HUDEP-2 (cell line): ENCODE measurements around the gene JUND.
"Not testable (repeated sequence)": the region's sequence is repeated elsewhere in the genome, so short reads cannot be mapped to it uniquely, and the experiment has no call there.

Experiments
- DNase-seq, 76 experiments: peaks; one replicate each; lab custom pipeline; 2025; ENCODE audit not compliant: unreplicated experiment in 76 of 76; lab: John Stamatoyannopoulos, UW

Gene JUND

DNA sequence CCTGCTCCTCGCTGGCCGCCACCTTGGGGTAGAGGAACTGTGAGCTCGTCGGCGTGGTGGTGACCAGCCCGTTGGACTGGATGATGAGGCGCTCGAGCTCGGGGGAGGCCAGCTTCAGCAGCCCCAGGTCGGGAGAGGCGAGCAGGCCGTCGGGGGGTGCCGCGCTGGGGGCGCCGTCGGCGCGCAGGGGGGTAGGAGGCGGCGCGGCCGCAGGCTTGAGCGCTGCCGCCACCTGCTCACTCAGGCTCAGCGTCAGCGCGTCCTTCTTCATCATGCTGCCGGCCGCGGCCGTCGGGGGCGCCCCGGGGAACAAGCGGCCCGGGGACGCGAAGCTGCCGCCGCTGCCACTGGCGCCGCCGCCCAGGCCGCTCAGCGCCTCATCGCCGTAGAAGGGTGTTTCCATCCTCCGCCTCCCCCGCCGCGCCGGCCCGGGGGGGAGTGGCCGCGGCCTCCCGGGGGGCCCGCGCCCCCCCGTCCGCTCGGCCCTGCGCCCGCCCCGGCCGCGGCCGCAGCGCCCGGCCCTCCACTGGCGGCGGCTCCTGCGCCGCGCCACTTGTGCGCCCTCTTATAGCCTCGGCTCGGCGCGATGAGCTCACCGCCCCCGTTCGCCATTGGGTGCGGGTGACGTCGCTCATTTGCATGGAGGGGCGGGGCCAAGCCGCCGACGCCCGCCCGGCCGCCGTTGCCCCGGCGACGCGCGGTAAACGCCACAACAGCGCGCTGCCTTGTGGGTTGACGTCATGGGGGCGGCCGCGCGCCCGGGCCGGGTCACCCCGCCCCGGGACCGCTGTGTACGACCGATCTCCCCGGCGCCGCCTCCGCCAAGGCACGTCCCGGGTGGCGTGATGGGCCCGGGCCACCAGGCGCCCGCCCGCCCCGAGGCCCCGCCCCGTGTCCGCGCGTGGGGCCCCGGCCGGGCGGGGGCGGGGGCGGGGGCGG lies at the start of gene JUND:
TSS of gene JUND (minus strand) at position 541 of the 939 bp plus-strand sequence. CDS start at position 403, 138 bp downstream.
- peak in 75 of 76 experiments; percentile 83 to 100 (median 99) for DNase-seq

DNA sequence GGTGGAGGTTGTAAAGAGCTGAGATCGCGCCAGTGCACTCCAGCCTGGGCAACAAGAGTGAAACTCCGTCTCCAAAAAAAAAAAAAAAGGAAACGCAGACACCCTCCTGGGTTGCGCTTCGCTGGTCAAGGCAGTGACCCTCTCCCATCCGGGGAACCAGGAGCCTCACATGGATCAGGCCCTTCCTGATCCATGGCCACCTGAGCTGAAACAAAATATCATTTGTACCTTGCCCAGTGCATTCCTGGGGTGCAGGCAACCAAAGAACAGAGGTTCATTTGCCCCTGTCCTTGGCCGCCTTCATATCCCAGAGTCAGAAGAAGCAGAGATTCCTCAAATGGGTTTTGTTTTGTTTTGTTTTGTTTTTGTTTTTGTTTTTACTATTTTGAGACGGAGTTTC lies 49.4 kb upstream of the JUND start:
- no peak for DNase-seq

DNA sequence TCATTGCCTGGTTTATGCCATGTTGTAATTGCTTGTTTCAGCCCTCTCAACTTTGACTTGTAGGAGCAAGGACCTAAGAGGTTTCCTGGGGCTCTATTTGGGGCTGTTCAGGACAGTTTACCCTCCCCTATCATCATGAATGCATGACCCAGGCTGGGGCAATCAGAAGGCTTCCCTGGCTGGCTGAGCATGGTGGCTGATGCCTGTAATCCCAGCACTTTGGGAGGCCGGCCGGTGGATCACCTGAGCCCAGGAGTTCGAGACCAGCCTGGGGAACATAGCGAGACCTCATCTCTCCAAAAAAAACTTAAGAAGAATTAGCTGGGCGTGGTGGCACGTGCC lies 47.6 kb upstream of the JUND start:
- DNase-seq = no peak

DNA sequence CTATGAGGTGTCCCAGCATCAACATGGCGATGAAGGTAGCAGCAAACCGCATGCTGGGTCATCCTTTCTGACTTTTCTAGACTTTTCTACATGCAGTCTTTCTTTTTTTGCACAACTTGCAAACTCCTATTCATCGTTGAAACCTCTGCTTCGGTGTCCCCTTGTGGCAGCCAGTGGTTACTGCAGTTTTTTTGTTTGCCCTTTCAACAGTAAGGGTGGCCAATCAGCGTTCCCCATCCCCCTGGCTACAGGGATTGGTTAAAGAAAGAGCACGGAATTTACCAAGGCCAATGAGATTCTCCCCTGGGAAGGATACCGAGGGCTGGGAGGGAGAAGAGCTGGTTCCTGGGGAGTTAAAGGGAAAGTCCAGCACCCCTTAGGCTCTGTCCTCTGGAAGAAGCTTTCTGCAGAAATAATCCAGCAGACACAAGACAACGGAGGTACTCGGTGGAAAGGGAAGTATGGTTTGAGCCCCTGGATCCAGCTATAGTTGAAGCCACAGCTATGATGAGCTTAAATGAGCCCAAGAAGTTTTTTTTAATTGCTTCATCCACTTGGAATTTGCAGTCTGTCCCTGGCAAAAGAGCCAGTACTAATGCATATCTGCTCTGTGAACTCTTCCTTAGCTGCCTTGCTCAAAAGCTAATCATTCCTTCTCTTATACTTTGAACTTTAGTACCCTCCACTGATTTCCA lies 47.1 kb upstream of the JUND start:
- peak in 74 of 76 experiments; percentile 40 to 98 (median 88) for DNase-seq

DNA sequence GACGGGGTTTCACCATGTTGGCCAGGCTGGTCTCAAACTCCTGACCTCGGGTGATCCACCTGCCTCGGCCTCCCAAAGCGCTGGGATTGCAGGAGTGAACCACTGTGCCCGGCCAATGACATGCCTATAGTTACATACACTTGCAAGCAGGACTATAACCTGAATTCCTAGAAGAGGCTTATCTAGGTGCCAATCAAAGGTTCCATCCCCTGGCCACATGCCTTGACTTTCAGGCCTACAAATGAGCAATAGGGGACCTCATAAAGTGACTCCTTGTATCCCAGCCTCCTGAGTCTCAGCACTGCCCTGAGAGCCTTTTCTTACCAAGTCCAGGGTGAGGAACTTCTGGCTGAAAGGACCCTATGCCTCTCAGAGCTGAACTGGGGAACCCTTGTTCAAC lies 45.4 kb upstream of the JUND start:
- DNase-seq = no peak

DNA sequence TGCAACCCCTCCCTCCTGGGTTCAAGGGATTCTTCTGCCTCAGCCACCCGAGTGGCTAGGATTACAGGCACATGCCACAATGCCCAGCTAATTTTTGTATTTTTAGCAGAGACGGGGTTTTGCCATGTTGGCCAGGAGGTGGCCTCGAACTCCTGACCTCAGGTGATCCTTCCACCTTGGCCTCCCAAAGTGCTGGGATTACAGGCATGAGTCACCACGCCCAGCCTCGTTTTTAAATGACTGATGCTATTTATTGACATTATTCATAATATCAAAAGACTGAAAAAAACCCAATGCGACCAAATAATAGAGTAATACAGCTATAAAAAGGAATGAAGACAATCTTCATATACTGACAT lies 42.9 kb upstream of the JUND start:
- not testable (repeated sequence) for DNase-seq

DNA sequence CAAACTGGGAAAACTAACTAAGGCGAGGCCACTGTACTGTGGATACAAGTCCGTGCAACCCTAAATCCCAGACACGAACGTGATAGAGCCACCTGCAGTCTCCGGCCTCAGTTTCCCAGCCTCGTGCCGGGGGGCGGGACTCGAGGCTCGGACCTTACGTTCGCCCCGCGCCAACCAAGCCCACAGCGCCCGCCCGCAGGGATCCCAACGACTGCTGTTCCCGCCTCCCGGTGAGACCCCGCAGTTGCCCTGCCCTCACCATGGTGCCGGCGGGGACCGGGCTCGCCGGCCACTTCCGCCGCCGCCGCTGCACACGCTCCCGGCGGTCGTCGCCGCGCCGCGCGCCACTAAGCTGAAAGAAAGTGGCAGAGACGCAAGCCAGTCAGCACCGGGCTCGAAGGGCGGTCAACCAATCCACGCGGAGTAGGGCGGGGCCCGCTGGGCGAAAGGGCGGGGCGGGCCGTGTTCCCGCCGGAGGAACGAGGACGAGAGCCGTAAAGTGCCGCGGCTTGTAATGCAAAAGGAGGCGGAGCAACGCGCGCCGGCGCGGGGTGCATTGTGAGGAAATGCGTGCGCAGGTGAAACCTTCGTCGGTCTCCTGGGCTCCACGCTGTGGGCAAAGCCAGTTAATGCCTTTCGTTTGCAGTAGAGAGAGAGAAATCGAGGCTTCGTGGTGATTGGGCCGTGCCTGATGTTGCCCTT lies 41.5 kb upstream of the JUND start, which contains the start of gene LSM4:
TSS of gene LSM4 (minus strand) at position 318 of the 702 bp plus-strand sequence. CDS start at position 262, 56 bp downstream.
- DNase-seq = peak; percentile 70 to 100 (median 99)

DNA sequence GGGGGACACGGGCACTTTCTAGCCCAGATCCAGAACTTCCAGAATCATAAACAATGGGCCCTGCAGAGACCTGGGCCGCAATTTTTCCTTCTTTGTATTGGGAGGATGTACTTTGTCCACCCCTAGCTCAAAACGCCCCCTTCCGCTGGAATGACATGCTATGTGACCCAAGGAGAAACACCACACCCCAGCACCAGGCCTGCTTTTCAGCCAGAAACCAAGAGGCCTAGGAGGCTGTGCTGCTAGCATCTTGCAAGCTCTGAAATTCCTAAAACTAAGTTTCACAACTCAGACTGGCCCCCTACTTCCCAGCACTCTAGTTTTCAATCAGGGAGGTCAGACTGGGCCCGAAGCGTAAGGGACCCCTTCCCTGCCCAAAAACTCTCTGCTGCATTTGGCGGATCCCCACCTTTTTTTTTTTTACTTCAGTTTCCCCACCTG lies 40.9 kb upstream of the JUND start:
- DNase-seq = peak in 67 of 76 experiments; percentile 19 to 83 (median 65)

DNA sequence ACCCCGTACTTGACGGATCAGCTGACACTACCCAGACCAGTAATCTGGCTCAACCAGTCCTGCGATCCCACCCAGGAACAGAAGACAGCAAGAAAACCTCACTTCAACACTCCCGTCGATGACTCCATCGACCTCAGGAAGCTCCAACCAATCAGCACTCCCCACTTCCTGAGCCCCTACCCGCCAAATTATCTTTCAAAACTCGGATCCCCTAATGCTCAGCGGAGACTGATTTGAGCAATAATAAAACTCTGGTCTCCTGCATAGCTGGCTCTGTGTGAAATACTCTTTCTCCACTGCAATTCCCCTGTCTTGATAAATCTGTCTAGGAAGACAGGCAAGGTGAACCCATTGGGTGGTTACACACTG lies 40.3 kb upstream of the JUND start:
- peak in 10 of 76 experiments; percentile 8 to 37 (median 24) for DNase-seq

DNA sequence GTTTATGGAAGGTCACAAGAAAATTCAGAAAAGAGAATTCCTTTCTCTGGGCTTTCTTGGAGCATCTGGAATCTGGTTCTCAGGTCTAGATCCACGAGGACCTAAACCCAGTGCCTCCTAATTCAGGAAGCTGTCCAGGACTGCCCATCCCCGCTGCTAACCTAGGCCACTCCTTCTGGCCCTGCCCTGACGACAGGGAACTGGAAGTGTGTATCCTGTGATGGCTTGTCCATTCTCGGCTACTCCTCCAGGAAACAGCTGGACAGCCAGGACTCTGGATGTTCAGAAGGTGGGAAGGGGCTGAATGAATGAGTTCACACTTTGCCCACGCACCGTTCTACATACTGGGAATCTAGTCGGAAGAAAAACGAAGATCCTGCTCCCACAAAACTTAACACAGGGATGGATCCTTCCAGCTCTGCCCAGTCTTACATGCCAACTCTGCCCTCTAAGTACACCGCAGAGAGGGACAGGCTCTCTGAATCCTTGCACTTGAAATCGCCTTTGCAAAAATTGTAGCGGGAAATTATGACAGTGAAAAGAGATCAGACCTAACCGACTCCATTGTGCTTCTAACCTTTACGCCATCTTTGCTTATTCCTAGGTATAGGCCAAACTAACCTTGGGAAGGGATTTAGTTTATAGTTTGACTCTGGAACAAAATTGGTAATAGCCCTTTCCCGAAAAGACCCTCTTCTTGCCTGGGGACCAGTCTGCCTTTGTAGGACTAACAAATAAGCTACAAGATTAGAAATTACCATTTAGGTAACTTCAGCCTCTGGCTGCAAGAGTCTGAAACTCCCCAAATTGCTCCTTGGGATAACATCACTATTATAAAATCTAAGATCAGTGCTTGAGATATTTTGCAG lies 39.7 kb upstream of the JUND start:
- no peak for DNase-seq

DNA sequence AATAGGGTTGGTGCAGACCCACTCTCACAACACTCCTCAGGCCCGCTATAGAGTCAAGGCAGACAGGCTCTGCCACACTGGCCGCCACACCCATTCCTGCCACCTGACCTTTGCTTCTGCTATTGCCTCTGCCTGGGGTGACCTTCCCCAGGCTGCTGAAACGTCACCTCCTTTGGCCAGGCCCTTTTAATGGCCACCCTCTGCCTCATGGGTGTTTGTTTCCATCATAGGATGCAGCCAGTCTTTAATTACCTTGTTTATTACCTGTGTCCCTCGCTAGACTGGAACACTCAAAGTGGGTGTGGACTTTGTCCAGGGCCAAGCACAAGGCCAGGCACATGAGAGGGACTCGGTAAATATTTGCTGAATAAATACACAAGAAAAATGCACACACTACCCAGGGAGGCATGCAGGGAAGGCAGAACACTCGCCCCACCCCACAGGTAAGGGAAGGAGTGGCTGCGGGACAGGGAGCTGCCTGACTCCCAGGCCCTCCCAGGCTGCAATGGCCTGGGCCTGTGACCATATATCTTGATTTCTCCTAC lies 38.2 kb upstream of the JUND start:
- peak in 1 of 76 experiments; percentile 13 for DNase-seq

DNA sequence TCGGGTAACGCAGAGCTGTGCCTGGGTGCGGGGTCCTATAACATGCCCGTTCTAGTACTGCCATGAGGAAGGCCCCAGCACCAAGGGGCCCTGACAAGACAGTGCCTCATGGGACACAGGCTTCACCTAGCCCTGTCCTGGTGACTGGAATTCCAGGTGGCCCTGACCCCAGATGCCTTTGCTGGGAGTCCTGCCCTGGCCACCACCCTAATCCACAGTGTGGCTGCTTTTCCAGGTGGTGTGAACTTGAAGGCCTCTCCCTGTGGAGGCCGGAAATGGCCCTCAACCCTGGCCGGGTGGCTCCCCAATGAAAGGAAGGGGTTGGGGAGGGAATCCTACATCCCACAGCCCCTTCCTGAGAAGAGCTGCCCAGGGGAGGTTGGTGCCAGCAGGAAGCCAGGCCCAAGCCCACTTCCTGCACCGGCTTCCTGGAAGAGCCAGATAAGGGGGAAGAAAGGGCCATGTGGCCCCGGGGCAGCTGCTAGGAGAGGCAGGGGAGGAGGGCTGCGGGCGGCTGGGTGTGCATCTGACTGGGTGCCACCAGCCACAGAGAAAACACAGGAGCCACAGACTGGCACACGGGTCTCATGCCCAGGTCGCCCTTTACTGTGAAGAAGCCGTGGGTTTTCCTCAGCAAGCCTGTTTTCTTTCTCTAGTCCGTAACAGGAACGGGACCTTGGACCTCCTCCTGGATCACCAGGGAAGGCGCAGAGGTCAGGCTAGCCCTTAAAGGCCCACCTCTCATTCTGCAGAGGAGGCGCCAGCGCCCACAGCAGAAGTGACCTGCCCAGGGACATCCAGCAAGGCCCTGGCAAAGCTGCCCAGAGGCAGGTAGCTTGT lies 36.8 kb upstream of the JUND start:
- DNase-seq = peak in 68 of 76 experiments; percentile 35 to 86 (median 69)

DNA sequence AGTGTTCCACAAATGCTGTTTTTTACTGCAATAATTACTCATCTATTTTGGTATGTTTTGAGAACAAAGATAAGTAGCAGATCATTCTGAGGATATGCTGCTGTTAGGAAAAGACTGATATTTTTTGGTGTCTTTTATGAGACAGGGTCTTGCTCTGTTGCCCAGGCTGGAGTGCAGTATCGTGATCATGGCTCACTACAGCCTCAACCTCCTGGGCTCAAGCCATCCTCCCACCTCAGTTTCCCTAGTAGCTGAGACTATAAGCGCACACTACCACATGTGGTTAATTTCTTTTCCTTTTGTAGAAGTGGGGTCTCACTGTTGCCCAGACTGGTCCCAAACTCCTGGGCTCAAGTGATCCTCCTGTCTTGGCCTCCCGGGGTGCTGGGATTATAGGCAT lies 32.0 kb upstream of the JUND start:
- no peak for DNase-seq

DNA sequence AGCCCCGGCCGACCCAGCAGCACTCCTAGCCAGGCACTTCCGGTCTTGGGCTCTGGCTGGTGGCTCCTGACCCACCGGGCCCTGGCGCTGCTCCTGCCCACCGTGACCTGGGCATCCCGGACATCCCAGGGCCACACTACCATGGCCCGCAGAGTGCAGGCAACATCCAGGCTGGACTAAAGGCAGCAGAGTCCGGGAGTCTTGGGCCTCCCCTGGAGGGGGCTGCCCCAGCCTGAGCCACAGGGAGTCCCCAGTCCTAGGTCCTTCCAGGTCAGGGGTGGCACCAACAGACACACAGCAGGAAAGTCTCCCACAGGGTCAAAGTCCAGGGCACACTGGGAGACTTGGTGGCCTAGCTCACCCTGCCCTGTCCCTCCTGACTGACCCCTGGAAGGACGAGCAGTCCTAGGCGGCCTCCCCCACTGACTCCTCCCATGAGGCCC lies 30.7 kb upstream of the JUND start:
- no peak for DNase-seq

DNA sequence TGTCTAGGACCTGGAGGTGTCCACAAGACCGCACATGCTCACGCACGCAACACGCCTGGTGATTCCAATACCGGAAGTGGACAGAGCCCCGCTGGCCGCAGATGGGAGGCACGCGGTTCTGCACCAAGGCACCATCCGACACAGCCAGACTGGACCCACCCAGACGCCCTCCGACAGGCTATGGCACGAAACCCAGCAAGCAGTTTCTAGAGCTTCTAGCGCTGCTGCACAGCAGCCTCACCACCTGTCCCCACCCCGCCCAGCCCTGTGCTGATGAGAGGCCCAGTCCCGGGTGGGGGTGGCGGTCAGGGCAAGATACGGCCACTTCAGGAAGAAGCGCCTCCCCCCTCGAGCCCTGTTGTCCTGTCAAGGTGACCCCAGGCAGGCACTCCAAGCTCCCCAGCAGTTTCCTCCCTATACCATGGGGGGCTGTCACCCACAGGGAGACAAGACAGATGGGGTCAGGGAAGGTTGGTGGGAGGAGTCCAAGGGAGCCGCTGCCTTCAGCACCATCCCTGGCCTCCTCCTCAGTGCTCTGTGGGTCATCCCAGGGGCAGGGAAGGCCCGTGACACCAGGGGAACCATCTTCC lies 30.2 kb upstream of the JUND start:
- no peak for DNase-seq

DNA sequence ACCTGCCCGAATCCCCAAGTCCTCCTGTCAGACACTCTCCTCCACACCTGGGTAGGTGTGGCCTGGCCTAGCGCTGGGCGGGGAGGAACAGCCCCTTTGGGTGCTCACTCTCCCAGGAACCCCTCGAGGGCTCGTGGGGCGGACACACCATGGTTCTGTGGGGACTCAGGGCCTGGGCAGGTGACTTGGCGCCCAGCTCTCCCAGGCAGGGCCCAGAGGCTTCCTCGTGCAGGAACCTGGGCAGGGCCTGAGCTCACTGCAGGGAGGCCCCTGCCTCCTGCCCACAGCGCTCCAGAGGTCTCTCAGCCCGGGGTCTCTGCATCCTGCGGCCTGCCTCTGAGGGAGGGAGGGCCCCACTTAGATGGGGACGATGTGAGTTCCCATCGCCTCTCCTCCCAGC lies 29.5 kb upstream of the JUND start:
- DNase-seq = no peak

DNA sequence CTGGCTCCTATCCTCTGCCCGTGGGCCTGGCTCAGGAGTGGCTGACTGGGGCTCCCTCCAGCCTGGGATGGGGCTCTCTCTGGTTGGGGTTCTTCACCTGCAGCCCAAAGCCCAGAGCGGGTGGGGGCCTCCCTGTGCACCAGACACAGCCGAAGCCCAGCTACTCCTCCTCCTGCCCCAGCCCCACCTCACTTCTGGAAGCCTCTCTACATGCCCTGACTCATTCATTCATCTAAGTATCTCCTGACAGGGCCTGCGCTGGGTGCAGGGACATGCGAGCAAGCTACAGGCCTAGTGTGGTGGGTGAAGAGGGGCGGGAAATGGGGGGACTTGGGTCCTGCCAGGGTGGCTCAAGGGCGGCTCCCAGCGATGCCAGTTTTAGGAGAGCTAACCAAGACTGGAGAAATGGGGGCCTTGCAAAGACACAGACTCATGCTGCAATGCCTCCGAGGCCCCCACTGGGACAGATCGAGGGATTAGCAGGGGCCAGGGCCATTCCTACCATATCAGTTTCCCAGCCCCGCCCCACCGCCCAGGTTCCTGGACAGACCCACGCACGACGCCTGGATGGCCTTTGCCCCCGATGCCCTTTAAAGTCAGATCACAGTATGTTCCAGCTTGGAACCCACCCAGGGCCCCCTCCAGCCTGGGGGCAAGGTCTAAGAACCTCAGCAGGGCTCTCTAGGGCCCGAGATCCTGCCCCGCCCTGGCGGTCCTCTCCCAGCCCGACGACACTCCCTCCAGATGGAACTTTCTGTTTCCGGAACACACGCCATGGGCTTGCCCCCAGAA lies 28.9 kb upstream of the JUND start:
- no peak for DNase-seq
